Midbrain (tissue), 1 donor: ENCODE results near the gene ZNF521.

Experiments used
- DNase-seq: peaks from one replicate; lab custom pipeline; 2025; lab: John Stamatoyannopoulos, UW

ZNF521 gene

GRCh38 chr18:25225151-25225550, 126.8 kb downstream of the ZNF521 start:
- no peak for DNase-seq

- DNase-seq = no peak
These were observed 127.8 kb downstream of the ZNF521 start for GRCh38 chr18:25223899-25224886.

GRCh38 chr18:25223211-25223610, 128.8 kb downstream of the ZNF521 start:
- no peak for DNase-seq

GRCh38 chr18:25222648-25223047, 129.3 kb downstream of the ZNF521 start:
- no peak for DNase-seq

- DNase-seq = no peak
These were observed 141.3 kb downstream of the ZNF521 start for GRCh38 chr18:25210622-25211021.

GRCh38 chr18:25192065-25192464, 159.9 kb downstream of the ZNF521 start:
- DNase-seq = no peak

- DNase-seq = no peak
These were observed 161.5 kb downstream of the ZNF521 start for GRCh38 chr18:25190472-25190871.

- no peak for DNase-seq
These were observed 162.4 kb downstream of the ZNF521 start for GRCh38 chr18:25189391-25190185.

GRCh38 chr18:25187521-25188192, 164.3 kb downstream of the ZNF521 start:
- DNase-seq = no peak

- DNase-seq = no peak
These were observed 165.1 kb downstream of the ZNF521 start for GRCh38 chr18:25186871-25187270.

GRCh38 chr18:25181993-25182392, 170.0 kb downstream of the ZNF521 start:
- DNase-seq = no peak

GRCh38 chr18:25181581-25181980, 170.4 kb downstream of the ZNF521 start:
- no peak for DNase-seq

GRCh38 chr18:25180973-25181548, 170.9 kb downstream of the ZNF521 start:
- DNase-seq = no peak

- DNase-seq = no peak
These were observed 174.3 kb downstream of the ZNF521 start for GRCh38 chr18:25177631-25178030.

GRCh38 chr18:25176518-25177042, 175.4 kb downstream of the ZNF521 start:
- no peak for DNase-seq

- no peak for DNase-seq
These were observed 176.1 kb downstream of the ZNF521 start for GRCh38 chr18:25175558-25176517.

GRCh38 chr18:25174324-25174723, 177.6 kb downstream of the ZNF521 start:
- no peak for DNase-seq

GRCh38 chr18:25171334-25171733, 180.6 kb downstream of the ZNF521 start:
- DNase-seq = no peak

- DNase-seq = no peak
These were observed 181.6 kb downstream of the ZNF521 start for GRCh38 chr18:25170402-25170801.

GRCh38 chr18:25169701-25170100, 182.3 kb downstream of the ZNF521 start:
- DNase-seq = no peak
